HEK293 (cell line): Measurements from ENCODE around the gene HDAC11.

Experiments
- CTCF ChIA-PET: fragments of 350-600 bp; formaldehyde crosslinking; extraction: SDS; loops from one replicate; lab custom pipeline; 2021; ENCODE audit warnings: antibody characterized with exemption; lab: Yijun Ruan, JAX
- POLR2A ChIA-PET: fragments of 300-600 bp; formaldehyde crosslinking; extraction: SDS; loops from one replicate; lab custom pipeline; 2020; ENCODE audit warnings: antibody characterized with exemption, inconsistent platforms; lab: Yijun Ruan, JAX
- H3K27ac ChIP-seq: fragments of 200-500 bp; sonication (Bioruptor generic); 2 replicates; pipeline ENCODE4 v1.5.1; 2014; ENCODE audit warnings: low read depth, low read length, control low read depth, inconsistent platforms; ENCODE audit errors: extremely low read depth
- H3K36me3 ChIP-seq, 2 experiments: fragments of 200-500 bp in 1 of 2; sonication (Bioruptor generic) in 1 of 2; 1 replicate in 1 of 2; 2 replicates in 1 of 2; pipeline ENCODE4 v1.5.1; 2014 to 2017; ENCODE audit warnings: inconsistent platforms in 2 of 2, low read length in 2 of 2; ENCODE audit not compliant: control insufficient read depth in 2 of 2, insufficient read depth in 1 of 2
- H3K4me1 ChIP-seq: fragments of 200-500 bp; sonication (Bioruptor generic); 2 replicates; pipeline ENCODE4 v1.5.1; 2014; ENCODE audit warnings: mild to moderate bottlenecking, low read length, inconsistent platforms; ENCODE audit not compliant: control insufficient read depth, insufficient read depth
- H3K4me3 ChIP-seq: 2 replicates; pipeline ENCODE4 v1.5.1; 2011; ENCODE audit warnings: low read depth, mild to moderate bottlenecking, control low read depth, low read length, moderate library complexity
- H3K9me3 ChIP-seq: fragments of 200-500 bp; sonication (Bioruptor generic); 2 replicates; pipeline ENCODE4 v1.5.1; 2014; ENCODE audit warnings: low read depth, low read length, inconsistent platforms; ENCODE audit not compliant: control insufficient read depth, insufficient read depth
- ATF2 ChIP-seq: fragments of 450-650 bp; formaldehyde crosslinking; IDR thresholded peaks from 2 replicates; pipeline ENCODE4 v1.5.1; 2016; ENCODE audit warnings: missing biosample characterization, missing genetic modification characterization, low read depth
- BCL11A ChIP-seq: fragments of 450-650 bp; formaldehyde crosslinking; IDR thresholded peaks from 2 replicates; pipeline ENCODE4 v1.5.1; 2016; ENCODE audit warnings: low read depth, missing biosample characterization, missing genetic modification characterization
- ELK4 ChIP-seq: IDR thresholded peaks from 2 replicates; pipeline ENCODE4 v1.6.1; 2011; ENCODE audit warnings: mild to moderate bottlenecking, low read depth, low read length, borderline replicate concordance
- GFI1B ChIP-seq: fragments of 450-650 bp; formaldehyde crosslinking; IDR thresholded peaks from 2 replicates; pipeline ENCODE4 v1.5.1; 2016; ENCODE audit warnings: missing biosample characterization, missing genetic modification characterization
- HIC1 ChIP-seq: fragments of 450-650 bp; formaldehyde crosslinking; IDR thresholded peaks from 2 replicates; pipeline ENCODE4 v1.5.1; 2016; ENCODE audit warnings: missing biosample characterization, missing genetic modification characterization
- KLF8 ChIP-seq: fragments of 450-650 bp; formaldehyde crosslinking; IDR thresholded peaks from 2 replicates; pipeline ENCODE4 v1.5.1; 2016; ENCODE audit warnings: missing biosample characterization, missing genetic modification characterization
- PRDM2 ChIP-seq: fragments of 450-650 bp; formaldehyde crosslinking; IDR thresholded peaks from 2 replicates; pipeline ENCODE4 v1.5.1; 2016; ENCODE audit warnings: missing biosample characterization, missing genetic modification characterization, borderline replicate concordance
- PRDM4 ChIP-seq: fragments of 450-650 bp; formaldehyde crosslinking; IDR thresholded peaks from 2 replicates; pipeline ENCODE4 v1.5.1; 2017; ENCODE audit warnings: missing biosample characterization, missing genetic modification characterization
- REST ChIP-seq: fragments of 450-650 bp; formaldehyde crosslinking; IDR thresholded peaks from 2 replicates; pipeline ENCODE4 v1.5.1; 2016; ENCODE audit warnings: missing biosample characterization, missing genetic modification characterization
- ZNF121 ChIP-seq: fragments of 450-650 bp; formaldehyde crosslinking; IDR thresholded peaks from 2 replicates; pipeline ENCODE4 v1.5.1; 2016; ENCODE audit warnings: missing biosample characterization, missing genetic modification characterization
- ZNF132 ChIP-seq: fragments of 450-650 bp; formaldehyde crosslinking; IDR thresholded peaks from 2 replicates; pipeline ENCODE4 v1.5.1; 2017; ENCODE audit warnings: missing biosample characterization, missing genetic modification characterization, borderline replicate concordance
- ZNF221 ChIP-seq: fragments of 450-650 bp; formaldehyde crosslinking; IDR thresholded peaks from 2 replicates; pipeline ENCODE4 v1.5.1; 2017; ENCODE audit warnings: missing biosample characterization, missing genetic modification characterization, borderline replicate concordance
- ZNF341 ChIP-seq: fragments of 450-650 bp; formaldehyde crosslinking; IDR thresholded peaks from 2 replicates; pipeline ENCODE4; 2016; ENCODE audit warnings: low read depth, missing biosample characterization, missing genetic modification characterization
- ZNF426 ChIP-seq: fragments of 450-650 bp; formaldehyde crosslinking; IDR thresholded peaks from 2 replicates; pipeline ENCODE4 v1.5.1; 2017; ENCODE audit warnings: missing biosample characterization, missing genetic modification characterization, mild to moderate bottlenecking, inconsistent platforms, moderate library complexity
- ZNF600 ChIP-seq: fragments of 450-650 bp; formaldehyde crosslinking; IDR thresholded peaks from 2 replicates; pipeline ENCODE4 v1.5.1; 2016; ENCODE audit warnings: missing biosample characterization, missing genetic modification characterization
- ZSCAN4 ChIP-seq: fragments of 450-650 bp; formaldehyde crosslinking; IDR thresholded peaks from 2 replicates; pipeline ENCODE4 v1.5.1; 2017; ENCODE audit warnings: missing biosample characterization, missing genetic modification characterization

Gene HDAC11

GRCh38 chr3:13482106-13482690 lies 2.1 kb downstream of the HDAC11 start:
- Histone ChIP-seq H3K36me3 (peaks cover 0 to 8% of the 10 kb centered on the region in 2 experiments; a peak in 2 of 3 replicates), H3K4me1 (peaks cover 8% of the 10 kb centered on the region), H3K27ac (no peak overlapping the region), H3K4me3 (no peak overlapping the region), H3K9me3 (no peaks in the 10 kb centered on the region)
- POLR2A ChIA-PET: no interaction called here
- CTCF ChIA-PET: interaction anchor here (1.4 to 3.6 kb wide), 4 partner anchors 14 to 168 kb away, joined by 3 to 17 read pairs (median 8); no protein-coding TSS in a partner anchor
- TF ChIP-seq PRDM2 (tag by site-specific recombination) (no peak), ZNF341 (tag by site-specific recombination) (no peak), PRDM4 (tag by site-specific recombination) (peak; percentile 63; the same call in 1 of the 2 replicates), HIC1 (tag by site-specific recombination) (no peak), GFI1B (tag by site-specific recombination) (no peak), ZNF600 (tag by site-specific recombination) (no peak), ZNF221 (tag by site-specific recombination) (no peak), ZNF121 (tag by site-specific recombination) (0 out of 2 replicates have a peak, but pooled peaks have one; percentile 32), ZNF132 (tag by site-specific recombination) (no peak), KLF8 (tag by site-specific recombination) (no peak), BCL11A (tag by site-specific recombination) (no peak), ZNF426 (tag by site-specific recombination) (no peak), REST (tag by site-specific recombination) (no peak), ELK4 (no peak), ATF2 (tag by site-specific recombination) (peak; percentile 73), ZSCAN4 (tag by site-specific recombination) (no peak)
